GM18508 (cell line): ENCODE data around the gene AKT3.
A peak's percentile ranks its signal among the peaks of the same experiment; 100 is the strongest.

Experiments used
- ATAC-seq: cut with Tn5 transposase; IDR thresholded peaks from one replicate; pipeline ENCODE4 v1.9.1; 2021; ENCODE audit warnings: moderate number of reproducible peaks; ENCODE audit not compliant: insufficient read depth, unreplicated experiment

Gene AKT3

DNA sequence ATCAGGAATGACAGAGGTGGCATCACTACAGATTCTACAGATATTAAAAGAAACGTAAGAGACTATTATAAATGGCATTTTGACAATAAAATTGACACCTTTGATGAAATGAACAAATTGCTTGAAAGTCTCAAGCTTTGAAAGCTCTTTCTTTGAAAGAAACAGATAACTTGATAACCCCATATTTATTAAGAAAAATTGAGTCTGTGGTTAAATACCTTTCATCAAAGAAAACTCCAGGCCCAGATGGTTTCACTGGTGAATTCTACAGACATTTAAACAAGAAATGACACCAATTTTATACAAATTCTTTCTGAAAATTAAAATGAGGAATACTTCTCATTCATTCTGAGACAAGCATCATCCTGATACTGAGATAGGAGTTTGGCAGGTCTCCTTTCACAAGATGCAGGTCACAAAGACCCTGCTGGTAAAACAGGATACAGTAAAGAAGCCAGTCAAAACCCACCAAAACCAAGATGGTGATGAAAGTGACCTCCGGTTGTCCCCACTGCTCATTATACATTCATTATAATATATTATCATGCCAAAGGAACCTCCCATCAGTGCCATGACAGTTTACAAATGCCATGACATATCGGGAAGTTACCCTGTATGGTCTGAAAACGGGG, 210.9 kb downstream of the AKT3 start:
- no peak for ATAC-seq

DNA sequence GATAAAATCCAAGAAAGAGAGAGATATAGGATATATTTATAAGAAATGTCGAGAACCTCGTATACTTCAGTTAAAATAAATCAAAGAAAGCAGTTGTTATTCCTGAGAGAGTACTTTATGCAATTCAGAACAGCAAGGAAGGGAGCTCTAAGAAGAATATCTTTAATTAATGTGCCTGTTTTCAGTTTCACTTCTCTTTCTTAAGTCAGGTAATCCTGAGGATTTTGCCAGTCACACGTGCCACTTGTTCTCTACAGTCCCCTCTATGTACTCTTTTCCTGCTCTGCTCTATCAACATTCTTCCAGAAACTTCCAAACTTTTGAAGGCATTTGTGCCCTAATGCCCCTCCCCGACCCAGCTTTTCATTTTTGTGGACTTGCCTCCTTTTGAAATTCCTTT, 211.9 kb downstream of the AKT3 start:
- ATAC-seq = no peak

DNA sequence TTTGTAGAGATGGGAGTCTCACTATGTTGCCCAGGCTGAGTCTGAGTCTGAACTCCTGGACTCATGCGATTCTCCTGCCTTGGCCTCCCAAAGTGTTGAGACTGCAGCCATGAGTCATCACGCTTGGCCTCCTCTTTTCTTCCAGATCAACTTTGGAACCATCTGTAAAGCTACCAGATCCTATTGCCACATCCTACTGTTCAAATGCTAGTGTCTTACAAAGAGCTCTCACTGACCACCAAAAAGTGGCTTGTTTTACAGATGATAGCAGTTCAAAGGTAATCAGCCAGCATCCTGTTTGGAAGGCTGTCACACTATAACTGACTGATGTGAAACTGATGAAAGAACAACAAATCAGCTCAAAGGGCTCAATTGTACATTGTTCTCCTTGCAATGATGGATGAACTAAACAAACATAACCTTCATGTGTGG, 221.6 kb downstream of the AKT3 start:
- ATAC-seq = no peak

DNA sequence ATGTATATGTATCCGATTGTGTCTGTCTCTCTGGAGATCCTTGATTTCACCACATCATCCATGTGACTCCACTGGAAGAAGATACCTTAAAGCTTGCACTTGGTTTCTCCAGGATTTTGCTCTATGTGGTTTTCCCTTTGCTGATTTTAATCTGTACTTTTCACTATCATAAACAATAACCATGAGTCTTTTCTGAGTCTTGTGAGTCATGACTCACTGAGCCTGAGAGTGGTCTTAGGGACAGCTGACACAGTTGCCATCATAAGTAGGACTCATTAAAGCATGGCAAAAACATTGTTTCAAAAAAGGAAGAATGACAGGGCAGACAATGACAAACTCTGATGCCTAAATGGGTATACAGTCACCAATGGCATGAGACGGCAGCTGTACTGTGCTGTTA, 226.2 kb downstream of the AKT3 start:
- ATAC-seq = no peak

DNA sequence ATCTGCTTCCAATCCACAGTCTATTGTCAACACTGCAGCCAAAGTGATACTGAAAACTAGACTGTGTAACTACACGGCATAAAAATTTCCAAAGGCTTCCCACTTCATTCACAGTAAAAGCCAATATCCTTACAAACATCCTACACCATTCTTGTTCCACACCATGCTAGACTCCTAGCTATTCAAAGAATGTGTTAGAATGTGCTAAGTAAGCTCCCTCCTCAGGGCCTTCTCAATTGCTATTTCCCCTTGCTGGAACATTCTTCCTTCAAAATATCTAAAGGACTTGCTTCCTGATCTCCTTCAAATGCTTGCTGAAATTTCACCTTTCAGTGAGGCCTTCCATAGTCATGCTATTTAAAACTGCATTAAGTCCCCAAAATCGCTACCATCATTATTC, 228.1 kb downstream of the AKT3 start:
- ATAC-seq = no peak

DNA sequence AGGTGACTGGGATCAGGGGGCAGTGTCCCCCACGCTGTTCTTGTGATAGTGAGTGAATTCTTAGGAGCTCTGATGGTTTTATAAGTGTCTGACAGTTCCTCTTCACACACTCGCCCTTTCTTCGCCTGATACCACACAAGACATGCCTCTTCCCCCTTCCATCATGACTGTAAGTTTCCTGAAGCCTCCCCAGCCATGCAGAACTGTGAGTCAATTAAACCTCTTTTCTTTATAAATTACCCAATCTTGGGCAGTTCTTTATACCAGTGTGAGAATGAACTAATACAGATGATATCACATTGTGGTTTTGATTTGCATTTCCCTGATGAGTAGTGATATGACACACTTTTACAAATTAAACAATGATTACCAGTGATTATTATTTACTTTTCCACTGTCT, 229.9 kb downstream of the AKT3 start:
- no peak for ATAC-seq

GRCh38 chr1:243609698-243610097, 240.3 kb downstream of the AKT3 start:
- no peak for ATAC-seq

GRCh38 chr1:243605604-243606003, 244.4 kb downstream of the AKT3 start:
- ATAC-seq = no peak

DNA sequence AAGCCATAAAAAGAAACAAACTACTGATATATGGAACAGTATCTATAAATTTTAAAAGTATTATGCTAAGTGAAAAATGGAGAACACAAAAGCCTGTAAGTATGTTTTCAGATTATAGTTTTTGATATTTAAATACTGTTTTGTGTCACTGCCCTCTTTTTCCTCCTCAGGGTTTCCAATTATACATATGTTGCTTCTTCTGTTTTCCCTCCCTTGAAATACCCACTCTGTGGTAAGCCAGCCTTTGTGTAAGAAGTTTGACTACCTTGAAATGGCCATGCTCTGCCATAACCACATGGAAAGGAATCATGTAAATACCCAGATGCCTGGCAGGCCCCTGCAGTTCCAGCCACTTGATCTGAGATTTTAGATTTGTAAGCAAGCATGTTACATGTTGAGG, 248.3 kb downstream of the AKT3 start:
- ATAC-seq = no peak

DNA sequence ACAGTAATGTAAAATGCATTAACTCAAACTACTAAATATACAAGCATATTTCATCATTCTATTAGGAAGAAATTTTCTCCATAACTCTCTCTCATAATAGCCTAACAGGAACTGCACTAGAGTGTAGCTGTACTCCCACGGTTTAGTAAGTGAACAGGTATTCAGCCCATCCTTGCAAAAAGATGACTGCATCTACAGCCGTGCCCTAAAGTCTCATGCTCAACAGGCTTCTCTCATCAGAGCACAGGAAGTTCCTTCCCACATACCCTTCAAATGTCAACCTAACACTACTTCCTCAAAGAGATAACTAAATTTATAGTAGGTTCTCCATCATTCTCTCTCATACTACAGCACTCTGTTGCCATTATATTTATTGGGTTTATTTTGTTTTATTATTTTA, 251.6 kb downstream of the AKT3 start:
- ATAC-seq = no peak

GRCh38 chr1:243597383-243597782, 252.7 kb downstream of the AKT3 start:
- ATAC-seq = no peak

GRCh38 chr1:243596431-243597062, 253.5 kb downstream of the AKT3 start:
- peak; percentile 93 for ATAC-seq

GRCh38 chr1:243595527-243596210, 254.4 kb downstream of the AKT3 start:
- ATAC-seq = no peak

DNA sequence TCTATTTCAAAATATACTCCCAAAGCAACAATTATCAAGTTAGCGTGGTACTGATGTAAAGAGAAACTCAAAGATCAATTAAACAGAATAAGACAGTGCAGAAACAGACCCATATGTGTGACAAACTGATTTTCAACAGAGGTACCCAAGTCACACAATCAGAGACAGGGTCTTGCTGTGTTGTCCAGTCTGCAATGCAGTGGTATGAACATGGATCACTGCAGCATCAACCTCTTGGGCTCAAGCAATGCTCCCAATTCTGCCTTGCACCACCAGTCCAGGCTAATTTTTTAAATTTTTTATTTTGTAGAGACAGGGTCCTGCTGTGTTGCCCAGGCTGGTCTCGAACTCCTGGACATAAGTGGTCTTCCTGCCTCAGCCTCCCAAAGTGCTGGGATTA, 255.6 kb downstream of the AKT3 start:
- no peak for ATAC-seq

DNA sequence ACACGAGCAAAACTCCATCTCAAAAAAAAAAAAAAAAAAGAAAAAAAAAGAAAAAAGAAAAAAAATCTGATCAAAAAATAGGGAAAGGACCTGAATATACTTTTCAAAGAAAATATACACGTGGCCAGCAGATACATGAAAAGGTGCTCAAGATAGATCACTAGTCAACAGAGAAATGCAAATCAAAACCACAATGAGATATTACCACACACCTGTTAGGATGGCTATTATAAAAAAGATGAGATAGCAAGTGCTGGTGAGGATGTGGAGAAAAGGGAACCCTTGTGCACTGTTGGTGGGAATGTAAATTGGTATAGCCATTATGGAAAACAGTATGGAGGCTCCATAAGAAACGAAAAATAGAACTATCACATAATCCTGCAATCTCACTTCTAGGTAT, 260.8 kb downstream of the AKT3 start:
- ATAC-seq = peak; percentile 59

DNA sequence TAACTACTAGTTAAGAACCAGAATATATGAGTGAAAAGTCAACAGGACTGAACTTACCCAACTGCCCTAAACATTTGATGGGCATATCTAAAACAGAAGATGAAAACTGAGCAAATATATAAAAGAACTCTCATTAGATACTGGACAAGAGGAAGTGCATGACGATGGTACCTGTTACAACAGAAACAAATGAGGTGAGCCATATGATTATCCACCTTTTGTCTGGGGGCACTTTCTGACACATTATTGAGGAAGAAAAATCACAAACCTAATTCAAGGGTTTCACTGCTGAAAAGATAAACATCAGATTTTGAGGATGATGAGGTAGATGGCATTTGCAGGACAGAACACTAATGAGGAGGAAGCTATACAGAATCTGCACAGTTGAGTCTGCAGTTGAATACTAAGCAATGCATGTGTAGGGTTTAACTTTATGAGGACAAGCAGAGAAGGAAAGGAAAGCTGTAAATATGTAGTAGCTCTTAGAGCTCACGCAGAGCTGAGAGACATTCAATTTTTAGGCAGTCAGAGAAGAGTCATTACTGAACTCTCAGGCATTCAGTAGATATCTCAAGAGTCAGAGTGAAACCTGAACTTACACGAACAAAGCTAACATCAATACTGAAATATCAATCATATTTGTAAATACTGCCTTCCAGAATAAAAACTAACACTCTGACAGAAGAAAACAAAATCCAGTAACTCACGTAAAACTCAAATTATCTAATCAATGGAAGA, 262.1 kb downstream of the AKT3 start:
- peak; percentile 92 for ATAC-seq

DNA sequence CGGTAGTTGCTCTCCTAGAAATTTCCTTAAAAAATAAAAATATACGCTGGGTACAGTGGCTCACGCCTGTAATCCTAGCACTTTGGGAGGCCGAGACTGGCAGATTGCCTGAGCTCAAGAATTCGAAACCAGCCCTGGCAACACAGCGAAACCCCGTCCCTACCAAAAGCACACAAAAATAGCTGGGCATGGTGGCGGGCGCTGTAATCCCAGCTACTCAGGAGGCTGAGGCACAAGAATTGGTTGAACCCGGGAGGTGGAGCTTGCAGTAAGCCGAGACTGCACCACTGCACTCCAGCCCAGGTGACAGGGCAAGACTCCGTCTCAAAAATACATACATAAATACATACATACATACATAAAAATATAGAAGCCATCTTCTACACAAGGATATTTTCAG, 262.8 kb downstream of the AKT3 start:
- ATAC-seq = no peak

- ATAC-seq = no peak
These were observed 264.1 kb downstream of the AKT3 start for GRCh38 chr1:243585982-243586381.

DNA sequence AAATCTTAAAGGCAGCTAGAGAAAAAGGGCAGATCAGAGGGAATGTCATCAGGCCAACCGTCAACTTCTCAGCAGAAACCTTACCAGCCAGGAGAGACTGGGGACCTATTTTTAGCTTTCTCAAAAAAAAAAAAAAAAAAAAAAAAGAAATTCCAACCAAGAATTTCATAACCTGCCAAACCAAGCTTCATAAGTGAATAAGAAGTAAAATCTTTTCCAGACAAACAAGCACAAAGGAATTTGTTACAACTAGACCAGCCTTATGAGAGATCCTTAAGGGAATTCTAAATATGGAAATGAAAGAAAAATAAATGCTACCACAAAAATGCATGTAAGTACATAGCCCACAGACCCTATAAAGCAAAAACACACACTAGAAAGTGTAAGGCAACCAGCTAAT, 267.7 kb downstream of the AKT3 start:
- ATAC-seq = no peak

- ATAC-seq = no peak
These were observed 269.1 kb downstream of the AKT3 start for GRCh38 chr1:243580984-243581383.

DNA sequence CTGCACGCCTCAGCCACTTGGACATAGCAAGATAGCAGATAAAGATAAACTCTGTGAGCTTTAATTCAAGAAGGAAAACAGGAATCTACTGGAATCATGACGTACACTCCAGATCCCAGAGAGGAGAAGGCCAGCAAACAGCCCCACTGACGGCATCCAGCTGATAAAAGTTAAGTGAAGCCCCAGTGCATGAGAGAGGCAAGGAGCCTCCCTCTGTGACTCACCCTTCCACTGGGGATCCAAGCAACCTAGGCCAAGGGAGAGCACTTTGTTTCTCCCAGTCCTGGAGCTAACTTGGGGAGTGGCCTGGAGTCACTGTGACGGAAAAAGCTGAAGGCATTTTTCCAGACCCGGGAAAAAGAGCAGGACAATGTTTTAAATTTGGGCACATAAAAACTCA, 270.0 kb downstream of the AKT3 start:
- ATAC-seq = no peak
